OCI-M1 (cell line): ENCODE data around the gene BLOC1S1.

ENCODE experiments used
- DNase-seq: peaks from one replicate; lab custom pipeline; 2025; lab: John Stamatoyannopoulos, UW

The BLOC1S1 gene

GRCh38 chr12:55694651-55695050, 21.2 kb upstream of the BLOC1S1 start:
- no peak for DNase-seq

GRCh38 chr12:55695349-55695748, 20.5 kb upstream of the BLOC1S1 start:
- no peak for DNase-seq

DNA sequence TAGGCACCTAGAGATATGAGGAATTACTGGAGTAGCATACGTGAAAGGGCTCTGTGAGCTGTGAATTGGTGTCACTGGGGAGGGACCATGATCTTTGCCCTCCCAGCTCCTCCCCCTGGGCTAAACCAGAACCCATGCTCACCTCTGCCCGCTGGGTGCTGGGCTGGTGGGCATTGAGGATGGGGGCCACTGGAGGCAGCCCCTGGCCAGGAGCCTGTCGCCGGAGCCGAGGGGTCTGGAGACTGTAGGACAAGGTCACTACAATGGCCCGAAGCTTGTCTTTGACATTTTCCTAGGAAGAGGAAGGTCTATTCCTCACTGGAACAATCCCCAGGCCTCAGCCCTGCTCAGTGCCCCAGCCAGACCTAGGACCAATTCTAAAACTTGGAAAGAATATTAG, 19.7 kb upstream of the BLOC1S1 start:
- no peak for DNase-seq

DNA sequence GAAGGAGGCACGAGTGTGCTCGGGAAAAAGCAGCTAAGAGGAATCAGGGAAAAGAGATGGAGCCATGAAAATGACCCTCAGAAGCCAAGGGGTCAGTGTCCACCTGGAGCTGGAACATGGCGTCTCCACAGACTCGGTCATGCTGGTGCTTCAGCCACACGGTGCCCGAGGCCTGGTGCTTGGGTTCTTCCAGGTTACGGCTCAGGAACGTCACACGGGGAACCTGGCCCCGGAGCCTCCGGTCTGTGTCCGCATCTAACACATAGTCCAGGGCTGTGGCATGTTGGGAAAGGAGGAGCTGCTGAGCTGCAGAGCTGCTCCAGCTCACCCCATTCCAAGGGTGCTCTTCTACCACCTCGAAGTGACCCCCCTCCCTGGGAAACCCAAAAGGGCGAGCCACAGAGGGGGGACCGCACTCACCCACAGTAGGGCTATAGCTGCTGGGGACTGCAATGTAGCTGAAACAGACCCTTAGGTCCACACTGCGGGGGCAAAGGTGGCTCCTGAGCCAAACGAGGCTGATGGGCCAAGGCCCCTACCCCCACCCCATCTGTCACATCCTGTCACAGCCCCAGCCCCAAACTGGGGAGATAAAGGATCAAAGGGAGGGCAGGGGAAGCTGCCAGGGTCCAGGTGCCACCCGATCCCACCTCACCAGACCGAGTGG, 18.9 kb upstream of the BLOC1S1 start:
- no peak for DNase-seq

GRCh38 chr12:55697686-55698085, 18.2 kb upstream of the BLOC1S1 start:
- DNase-seq = no peak

DNA sequence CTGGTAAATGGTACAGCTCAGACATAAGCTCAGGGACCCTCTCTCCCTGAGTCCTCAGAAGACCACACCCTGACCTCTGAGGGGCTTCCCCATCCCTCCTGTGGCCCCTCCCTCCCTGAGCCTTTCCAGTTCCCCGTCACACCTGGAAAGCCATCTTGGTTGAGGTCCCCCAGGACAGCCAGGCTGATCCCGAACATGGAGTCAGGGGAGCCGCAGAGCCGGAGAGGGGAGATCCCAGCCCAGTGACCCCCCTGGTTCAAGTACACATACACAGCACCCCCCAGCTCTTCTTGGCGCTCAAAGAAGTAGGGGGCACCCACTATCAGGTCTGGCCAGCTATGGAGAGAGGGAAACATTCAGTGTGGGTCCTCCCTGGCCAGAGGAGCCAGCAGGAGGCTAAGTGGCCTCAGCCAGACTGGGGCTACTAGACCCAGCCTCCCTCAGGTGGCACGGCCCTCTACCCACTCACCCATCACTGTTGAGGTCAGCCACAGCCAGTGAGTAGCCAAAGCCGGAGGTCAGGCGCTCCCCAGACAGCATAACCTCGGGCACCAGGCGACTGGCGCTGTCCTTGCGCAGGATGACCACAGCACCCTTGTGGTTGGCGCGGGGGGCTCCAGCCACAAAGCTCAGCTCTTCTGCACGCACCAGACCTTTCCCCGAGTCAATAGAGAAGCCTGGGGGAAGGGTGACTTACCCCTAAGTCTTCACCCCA, 17.4 kb upstream of the BLOC1S1 start:
- DNase-seq = no peak

- no peak for DNase-seq
Observed at GRCh38 chr12:55698965-55699364, 16.9 kb upstream of the BLOC1S1 start.

GRCh38 chr12:55699471-55700055, 16.3 kb upstream of the BLOC1S1 start:
- no peak for DNase-seq

GRCh38 chr12:55700255-55701018, 15.4 kb upstream of the BLOC1S1 start:
- no peak for DNase-seq

DNA sequence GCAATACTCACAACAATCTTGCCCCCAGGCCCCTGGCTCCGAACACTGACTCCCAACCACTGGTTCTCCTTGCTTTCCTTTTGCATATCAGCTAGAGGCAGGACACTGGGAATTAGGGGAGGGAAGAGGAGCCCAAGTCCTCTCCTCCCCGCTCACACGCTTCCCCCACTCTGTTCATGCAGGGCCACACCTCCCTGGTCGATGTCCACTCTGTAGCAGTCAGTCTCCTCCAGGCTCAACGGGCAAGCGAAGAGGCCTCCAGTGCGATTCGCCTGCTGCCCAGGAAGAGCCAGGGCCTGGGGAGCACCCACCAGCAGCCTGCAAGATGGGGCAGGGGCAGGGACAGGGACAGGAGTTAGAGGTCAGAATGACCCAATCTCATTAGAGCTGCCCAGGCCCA, 13.0 kb upstream of the BLOC1S1 start:
- no peak for DNase-seq

GRCh38 chr12:55703288-55703687, 12.6 kb upstream of the BLOC1S1 start:
- DNase-seq = no peak

DNA sequence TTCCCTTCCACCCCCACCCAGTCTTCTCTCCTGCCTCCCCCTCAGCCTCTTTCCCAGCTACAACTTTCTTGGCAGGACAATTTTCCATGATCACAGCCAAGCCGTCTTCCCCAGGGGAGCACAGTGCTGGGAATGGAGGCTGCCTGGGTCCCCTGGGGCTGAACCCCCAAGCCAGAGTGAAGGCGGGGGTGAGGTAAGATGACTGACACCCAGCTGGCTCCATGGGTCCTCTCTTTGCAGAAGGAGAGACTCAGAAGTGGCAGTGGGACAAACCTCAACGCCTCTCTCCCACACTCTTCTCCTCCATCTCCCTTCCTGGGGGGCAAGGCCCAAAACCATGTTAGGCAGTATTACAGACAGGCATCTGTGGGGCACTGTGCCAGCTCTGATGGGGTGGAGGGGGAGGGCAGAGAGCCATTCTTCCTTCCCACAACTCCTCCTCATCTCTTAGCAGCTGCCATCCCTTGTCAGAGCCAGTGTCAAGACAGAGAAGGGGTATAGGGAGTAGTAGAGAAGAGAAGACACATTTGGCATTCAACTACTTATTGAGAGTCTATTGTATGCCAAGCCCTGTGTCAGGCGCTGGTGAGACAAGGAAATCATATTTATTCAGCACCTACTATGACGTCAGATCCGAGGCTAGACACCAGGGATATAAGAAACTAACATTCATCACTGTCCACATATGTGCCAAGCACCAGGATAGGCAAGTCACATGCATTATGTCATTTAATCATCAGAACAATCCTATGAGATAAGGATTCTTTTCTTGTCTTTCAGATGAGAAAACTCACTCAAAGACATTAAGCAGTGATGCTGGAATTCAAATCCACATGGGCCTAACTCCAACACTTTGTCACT, 11.7 kb upstream of the BLOC1S1 start:
- DNase-seq = no peak

DNA sequence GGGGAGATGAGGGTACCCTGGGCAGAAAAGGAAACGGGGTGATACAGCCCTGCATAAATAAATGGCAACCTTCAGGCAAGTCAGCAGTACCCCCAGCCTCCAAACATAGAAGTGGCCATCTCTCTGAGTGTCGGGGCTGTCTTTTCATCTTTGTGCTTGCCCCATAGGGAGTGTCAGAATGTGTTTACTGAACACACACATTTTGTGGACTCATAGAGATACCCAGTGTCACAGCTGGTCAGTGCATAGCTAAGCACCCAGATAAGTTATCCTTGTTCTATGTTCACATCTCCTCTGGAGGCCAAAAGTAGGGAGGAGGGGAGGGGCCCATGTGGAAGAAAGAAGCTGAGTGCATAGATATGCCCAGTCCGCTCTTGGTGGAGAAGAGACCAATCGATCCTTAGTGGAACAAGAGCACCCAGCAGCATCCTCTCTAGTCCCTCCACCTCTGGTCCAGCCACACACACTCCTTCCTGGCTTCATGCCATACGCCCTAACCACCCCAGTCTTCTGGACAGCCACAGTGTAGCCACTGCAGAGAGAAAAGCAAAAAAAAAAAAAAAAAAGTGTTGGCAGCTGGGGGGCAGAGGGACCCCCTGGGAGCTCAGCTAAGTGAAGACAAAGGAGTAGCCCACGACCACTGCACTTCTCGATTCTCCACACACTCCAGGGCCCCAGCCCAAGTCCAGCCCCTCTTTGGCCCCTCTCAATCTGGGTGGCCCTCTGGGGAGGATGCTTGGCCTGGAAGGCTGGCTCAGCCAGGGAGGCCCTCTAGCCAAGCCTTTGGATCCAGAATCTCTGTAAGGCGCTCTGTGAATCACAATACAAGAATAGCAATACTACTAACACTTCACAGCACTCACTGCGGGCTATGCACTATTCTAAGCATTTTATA, 10.8 kb upstream of the BLOC1S1 start:
- DNase-seq = no peak

- peak; percentile 41 for DNase-seq
Observed at GRCh38 chr12:55705782-55706402, 10.0 kb upstream of the BLOC1S1 start.

GRCh38 chr12:55706568-55707218, 9.2 kb upstream of the BLOC1S1 start:
- no peak for DNase-seq

DNA sequence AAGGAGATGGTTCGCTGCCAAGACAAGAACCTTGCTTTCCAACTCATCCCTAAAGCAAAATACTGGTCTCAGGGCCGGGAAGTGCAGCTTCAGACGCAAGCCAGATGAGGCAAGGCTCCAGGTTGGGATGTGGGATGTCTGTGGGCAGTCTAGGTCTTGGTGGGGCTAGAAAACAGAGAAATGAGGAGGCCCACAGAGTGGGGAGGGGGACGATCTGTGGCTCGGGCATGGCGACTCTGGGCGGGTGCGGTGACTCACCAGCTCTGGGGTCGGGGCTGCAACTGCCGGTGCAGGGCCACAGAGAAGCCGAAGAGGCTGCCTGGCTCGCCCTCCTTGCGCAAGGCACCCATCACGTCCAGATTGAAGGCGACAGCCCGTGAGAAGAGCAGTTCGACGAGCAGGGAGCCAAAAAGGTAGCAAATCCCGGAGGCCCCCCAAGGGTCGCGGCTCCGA, 8.6 kb upstream of the BLOC1S1 start:
- DNase-seq = no peak

DNA sequence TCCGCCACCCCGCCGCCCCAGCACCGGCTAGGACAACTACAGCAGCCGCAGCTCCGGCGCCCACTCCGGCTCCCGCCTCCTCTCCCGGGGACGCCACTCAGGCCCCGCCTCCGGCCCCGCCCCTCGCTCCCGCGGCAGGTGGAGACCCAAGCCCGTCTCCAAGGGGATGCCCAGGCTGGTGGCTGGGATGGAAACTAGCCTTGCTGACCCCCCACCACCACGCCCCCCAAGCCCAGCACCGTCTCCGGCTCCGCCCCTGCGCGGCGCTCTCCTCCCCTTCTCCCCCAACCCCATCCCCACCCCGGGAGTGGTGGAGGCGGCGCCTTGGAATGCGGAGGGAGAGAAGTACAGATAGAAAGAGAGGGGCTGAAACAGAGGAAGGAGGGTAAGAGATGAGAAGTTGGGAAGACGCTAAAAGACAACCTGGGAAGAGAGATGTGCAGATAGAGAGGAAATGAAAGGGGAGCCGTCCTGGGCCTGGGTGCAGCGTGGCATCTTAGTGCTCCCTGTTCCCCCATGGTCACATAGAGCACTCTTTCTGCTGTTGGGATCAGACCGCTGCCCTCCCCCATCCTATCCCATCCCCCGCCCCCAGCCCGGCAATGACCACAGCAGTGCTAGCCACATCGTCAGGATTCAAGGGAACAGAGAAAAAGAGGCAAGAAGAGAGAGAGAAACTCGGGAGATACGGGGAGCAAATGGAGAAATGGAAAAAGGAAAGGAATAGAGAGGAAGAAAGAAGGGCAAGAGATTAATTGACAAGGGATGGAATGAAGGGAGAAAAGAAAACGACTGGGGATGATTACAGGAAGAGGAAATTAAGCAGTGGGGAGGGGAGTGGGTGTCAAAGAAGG, 7.8 kb upstream of the BLOC1S1 start, which contains the start of gene ITGA7:
TSS of gene ITGA7 (minus strand) at position 64 of the 854 bp plus-strand sequence. CDS start 222 bp downstream, outside the sequence.
- no peak for DNase-seq

DNA sequence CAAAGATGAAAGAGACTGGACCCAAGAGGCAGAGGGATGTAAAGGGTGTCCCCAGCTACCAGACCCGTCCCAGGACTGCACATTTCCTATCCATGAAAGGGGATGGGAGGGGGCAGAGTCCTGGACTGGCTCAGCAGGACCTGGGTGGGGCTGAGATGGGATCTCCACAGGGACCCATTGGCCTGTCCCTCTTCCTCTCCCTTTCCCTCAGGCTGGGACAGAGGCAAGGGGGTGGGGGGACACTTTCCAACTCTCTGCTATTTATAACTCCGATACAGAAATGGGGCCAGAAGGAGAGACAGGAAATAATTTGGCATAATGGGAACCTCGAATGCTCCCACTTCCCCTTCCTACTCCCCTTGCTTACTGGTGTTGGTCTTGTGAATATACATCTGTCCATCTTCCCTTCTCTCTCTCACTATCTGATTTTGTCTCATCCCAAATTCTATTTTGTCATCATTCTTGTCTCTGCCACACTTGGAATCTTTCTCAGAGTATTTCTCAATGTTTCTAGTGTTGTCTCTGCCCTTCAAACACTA, 7.1 kb upstream of the BLOC1S1 start:
- DNase-seq = no peak
